HuH-7 (cell line): ENCODE data around the gene HNMT.
A peak's percentile ranks its signal among the peaks of the same experiment; 100 is the strongest.
"Not testable (repeated sequence)": the region's sequence is repeated elsewhere in the genome, so short reads cannot be mapped to it uniquely, and the experiment has no call there.

Experiments used
- DNase-seq: peaks from one replicate; pipeline ENCODE4 v3.0.0; 2011; ENCODE audit warnings: low spot score

HNMT gene

GRCh38 chr2:138012968-138013367, 48.7 kb downstream of the HNMT start:
- DNase-seq = no peak

GRCh38 chr2:138013639-138014038, 49.4 kb downstream of the HNMT start:
- DNase-seq = no peak

- DNase-seq = no peak
Measured at GRCh38 chr2:138015494-138015893, 51.2 kb downstream of the HNMT start.

- no peak for DNase-seq
Measured at GRCh38 chr2:138016351-138017087, 52.2 kb downstream of the HNMT start.

GRCh38 chr2:138017824-138018223, 53.6 kb downstream of the HNMT start:
- no peak for DNase-seq

GRCh38 chr2:138018866-138019688, 54.8 kb downstream of the HNMT start:
- no peak for DNase-seq

- peak; percentile 2 for DNase-seq
Measured at GRCh38 chr2:138020432-138020831, 56.2 kb downstream of the HNMT start.

- DNase-seq = no peak
Measured at GRCh38 chr2:138021154-138021553, 56.9 kb downstream of the HNMT start.

- DNase-seq = no peak
Measured at GRCh38 chr2:138023298-138023697, 59.0 kb downstream of the HNMT start.

GRCh38 chr2:138023976-138024375, 59.7 kb downstream of the HNMT start:
- no peak for DNase-seq

GRCh38 chr2:138026111-138027020, 62.1 kb downstream of the HNMT start:
- no peak for DNase-seq

GRCh38 chr2:138028538-138028937, 64.3 kb downstream of the HNMT start:
- DNase-seq = no peak

- DNase-seq = no peak
Measured at GRCh38 chr2:138029276-138029675, 65.0 kb downstream of the HNMT start.

GRCh38 chr2:138030459-138030858, 66.2 kb downstream of the HNMT start:
- DNase-seq = no peak

GRCh38 chr2:138032334-138032733, 68.1 kb downstream of the HNMT start:
- no peak for DNase-seq

GRCh38 chr2:138034536-138034935, 70.3 kb downstream of the HNMT start:
- DNase-seq = no peak

- DNase-seq = no peak
Measured at GRCh38 chr2:138035608-138036217, 71.4 kb downstream of the HNMT start.

GRCh38 chr2:138036522-138036921, 72.2 kb downstream of the HNMT start:
- no peak for DNase-seq

- no peak for DNase-seq
Measured at GRCh38 chr2:138037090-138037489, 72.8 kb downstream of the HNMT start.

GRCh38 chr2:138040616-138041015, 76.3 kb downstream of the HNMT start:
- DNase-seq = no peak

GRCh38 chr2:138042311-138042710, 78.0 kb downstream of the HNMT start:
- no peak for DNase-seq

- DNase-seq = not testable (repeated sequence)
Measured at GRCh38 chr2:138043588-138043987, 79.3 kb downstream of the HNMT start.
